Stimulated activated CD8-positive, alpha-beta memory T cell treated with anti-CD3 and anti-CD28 coated beads, Interleukin-12 subunit alpha, Interleukin-12 subunit beta, amount 100 ng/mL, for 1 hour (primary cell): ENCODE measurements around the gene TK1.

Source experiments
- DNase-seq: peaks from one replicate; pipeline ENCODE4 v3.0.0-alpha.2; 2020; ENCODE audit warnings: low read depth

Gene TK1

DNA sequence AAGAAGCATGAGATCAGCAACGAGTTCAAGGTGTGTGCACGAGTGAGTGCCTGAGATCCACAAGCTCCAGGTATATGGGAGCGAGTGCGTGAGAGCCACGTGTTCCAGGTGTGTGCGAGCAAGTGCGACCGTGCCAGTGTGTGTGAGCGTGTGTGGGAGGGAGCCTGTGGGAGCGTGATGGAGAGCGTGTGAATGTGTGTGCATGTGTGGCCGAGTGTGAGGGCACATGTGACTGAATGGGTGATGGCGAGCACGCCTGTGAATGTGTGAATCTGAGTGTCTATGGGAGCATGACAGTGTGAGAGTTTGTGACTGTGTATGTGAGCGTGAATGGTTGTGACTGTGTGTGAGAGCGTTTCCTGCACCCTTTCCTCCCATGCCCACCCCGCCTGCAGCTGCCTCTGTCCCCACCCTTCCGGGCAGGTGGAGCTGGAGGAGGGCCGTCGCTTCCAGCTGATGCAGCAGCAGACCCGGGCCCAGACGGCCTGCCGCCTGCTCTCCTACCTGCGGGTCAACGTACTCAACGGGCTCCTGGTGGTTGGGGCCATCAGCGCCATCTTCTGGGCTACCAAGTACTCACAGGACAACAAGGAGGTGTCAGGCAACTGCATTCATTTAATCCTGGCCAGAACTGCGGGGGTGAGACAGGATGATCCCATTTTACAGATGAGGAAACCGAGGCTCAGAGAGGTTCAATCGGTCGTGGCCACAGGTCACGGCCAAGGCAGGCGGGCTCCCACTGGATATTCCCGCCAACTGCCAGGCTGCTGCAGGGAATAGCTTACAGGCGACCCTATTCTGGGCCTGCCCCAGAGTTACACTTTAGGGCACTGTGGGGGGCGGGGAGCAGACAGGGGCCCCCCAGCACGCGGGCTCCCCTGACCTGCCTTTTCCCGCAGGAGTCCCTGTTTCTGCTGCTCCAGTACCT lies 52.6 kb downstream of the TK1 start:
- DNase-seq = peak; percentile 65

DNA sequence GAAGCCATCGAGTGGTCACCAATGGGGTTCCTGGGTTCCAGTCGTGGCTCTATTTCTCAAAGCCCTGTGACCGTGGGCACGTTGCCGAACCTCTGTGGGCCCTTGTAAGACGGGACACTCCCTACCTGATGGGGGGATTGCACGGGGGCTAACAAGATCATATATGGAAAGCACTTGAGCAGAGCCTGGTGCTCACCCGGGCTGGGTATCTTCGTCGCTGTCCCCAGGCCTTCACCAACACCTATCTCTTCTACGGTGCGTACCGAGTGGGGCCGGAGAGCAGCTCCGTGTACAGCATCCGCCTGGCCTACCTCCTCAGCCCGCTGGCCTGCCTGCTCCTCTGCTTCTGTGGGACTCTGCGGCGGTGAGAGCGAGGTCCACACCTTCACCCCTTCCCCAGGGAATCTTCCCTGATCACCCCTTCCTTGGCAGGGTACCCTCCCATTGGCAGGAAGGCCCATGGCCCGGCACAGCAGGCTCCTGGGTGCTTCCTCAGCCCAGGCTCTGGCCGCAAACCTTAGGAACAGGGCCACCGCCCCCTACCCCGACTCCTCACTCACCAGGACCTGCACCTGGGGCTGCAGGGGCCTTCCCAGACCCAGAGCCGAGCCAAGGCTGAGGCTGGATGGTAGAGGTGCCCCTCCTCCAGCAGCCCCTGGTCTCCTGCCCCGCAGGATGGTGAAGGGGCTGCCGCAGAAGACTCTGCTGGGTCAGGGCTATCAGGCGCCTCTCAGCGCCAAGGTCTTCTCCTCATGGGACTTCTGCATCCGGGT lies 53.5 kb downstream of the TK1 start:
- no peak for DNase-seq

DNA sequence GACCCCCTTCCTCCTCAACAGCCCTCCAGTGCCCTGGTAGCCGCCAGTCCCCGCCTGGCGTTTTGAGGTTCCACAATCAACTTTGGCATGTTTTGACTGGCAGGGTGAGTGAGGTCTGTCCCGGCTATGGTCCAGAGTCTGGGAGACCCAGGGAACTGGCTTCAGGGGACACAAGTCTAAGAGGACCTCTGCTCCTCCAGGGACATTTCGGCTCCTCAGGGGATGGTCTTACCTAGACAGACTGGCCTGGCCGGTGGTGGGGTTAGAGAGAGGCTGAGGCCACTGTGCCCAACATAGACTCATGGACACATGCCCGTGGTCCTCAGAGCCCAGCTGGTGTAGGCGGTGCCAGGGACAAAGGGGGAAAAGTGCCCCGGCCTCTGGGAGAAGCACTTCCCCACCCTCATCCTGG lies 54.1 kb downstream of the TK1 start:
- no peak for DNase-seq

DNA sequence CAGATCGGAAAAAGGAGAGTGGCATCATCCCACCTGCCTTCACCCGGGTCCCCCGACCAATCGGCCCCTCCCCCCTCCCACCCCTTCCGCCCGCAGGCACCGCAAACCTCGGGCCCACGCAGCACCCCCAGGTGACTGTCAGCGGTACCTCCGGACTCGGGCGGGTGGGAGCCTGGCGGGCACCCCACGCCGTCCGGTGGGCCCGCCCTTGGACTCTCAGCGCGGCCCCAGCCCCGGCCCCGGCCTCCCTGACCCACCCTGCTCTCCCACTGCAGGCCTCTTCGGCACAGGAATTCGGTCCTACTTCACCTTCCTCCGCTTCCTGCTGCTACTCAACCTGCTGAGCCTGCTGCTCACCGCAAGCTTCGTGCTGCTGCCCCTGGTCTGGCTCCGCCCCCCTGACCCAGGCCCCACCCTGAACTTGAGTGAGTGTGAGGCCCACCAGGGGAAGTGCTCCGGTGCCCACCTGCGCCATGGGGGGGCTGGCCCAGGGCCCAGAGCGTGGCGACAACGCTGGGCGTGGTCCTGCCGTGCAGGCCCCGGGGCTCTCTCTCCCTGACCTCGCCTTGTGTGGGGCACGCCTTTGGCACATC lies 54.7 kb downstream of the TK1 start:
- DNase-seq = no peak

DNA sequence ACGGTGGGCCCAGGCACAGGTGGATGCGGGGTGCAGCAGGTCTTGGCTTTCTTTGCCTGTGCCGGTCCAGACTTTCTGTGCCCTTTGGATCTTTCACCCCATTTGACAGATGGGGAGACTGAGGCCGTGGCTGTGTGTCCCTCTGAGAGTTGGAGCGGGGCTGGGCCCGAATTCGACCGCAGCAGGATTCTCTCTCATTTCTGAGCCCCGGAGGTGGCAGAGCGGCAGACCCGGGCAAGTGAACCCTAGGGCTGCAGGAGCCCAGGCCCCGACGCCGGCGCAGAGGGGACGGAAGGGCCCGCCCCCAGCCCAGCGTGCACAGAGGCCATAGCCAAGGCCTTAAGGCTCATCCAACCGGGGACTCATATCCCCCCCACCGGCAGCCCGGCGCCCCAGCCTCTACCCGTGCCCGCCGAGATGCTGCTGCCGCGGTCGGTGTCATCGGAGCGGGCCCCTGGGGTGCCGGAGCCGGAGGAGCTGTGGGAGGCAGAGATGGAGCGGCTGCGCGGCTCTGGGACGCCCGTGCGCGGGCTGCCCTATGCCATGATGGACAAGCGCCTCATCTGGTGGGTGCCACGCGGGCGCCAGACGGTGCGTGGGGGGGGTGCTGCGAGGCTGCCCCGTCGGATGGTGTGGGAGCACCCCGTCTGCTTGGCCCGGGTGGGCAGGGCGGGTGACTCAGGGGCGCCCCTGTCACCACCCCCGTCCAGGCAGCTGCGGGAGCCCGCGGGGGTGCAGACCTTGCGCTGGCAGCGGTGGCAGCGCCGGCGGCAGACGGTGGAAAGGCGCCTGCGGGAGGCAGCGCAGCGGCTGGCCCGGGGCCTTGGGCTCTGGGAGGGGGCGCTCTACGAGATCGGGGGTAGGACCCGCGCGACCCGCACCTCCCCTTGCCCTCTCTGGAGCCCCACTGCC lies 55.4 kb downstream of the TK1 start:
- no peak for DNase-seq

DNA sequence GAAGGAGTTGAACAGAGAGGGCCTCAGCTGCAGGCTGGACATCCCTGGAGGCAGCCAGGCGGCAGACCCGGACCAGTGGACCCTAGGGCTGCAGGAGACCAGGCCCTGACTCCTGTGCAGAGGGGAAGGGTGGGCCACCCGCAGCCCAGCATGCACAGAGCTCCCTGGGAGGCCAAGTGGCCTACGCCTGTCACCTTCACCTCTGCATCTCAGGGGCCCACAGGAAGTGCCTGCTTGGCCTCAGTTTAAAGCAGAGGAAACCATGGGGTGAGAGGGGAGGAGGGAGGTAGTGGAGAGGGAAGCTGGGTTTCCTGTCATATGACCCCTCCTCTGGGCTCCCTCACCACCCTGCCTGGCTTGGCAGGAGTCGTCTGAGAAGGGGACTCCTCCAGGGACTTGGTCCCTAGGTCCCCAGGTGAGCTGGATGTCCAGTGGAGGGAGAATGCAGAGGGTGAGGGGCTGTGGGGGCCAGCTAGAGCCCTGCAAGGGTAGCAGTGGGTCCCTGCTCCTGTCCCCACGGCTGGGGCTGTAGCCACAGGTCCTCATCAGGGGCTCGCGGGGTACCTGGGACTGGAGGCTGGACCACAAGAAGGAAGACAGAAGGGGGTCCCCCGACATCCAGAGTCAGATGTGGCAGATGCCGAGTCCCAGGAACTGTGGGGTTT lies 56.3 kb downstream of the TK1 start, which contains the start of gene TMC8:
Gene TMC8 (plus strand): TSS at position 335 of the 665 bp plus-strand sequence. CDS start 818 bp downstream, outside the sequence.
- peak; percentile 63 for DNase-seq

DNA sequence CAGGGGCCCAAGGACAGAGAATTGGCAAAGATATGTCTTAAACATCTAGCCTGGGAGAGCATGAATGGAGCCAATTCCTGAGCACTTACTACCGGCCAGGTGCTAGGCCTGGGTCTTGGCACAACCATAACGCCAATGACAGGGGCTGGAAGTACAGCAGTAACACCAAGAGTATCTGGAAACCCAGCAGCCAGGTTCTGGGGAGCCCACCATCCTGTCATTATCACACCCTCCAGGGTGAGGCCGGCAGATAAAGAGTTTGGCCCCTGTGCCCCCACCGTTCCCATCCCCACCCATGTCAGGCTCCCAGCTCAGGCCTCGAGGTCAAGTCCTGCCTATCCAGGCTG lies 56.8 kb downstream of the TK1 start:
- no peak for DNase-seq

DNA sequence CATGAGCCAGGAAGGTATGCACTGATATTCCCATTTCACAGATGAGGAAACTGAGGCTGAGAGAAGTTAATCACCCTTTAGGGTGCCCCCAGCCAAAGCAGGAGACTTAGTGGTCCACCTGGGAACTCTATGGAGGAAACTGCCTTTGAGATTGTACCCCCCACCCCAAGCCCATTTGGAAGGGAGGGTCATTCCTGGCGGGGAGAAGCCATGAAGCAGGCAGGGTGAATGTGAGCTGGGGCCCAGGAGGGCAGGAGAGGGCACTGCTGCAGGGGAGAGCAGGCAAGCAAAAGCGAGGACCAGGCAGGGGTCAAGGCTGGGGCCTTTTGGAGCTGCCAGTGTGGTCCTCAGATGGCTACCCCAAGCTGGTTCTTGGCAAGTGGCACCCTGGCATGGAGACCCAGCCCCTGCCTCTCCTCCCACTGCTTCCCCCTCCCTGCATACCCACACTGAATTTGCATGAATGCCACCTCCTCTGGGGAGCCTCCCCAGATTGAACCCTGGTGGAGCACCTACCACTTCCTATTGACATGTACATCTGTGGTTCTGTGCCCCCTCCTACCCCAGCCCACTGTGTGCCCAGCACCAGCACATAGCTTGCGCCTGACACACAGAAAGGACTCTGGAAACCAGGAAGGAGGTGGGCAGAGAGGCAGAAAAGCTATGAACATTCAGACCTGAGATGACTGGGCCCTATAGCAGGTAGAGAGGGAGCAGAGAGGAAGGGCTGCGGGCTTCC lies 57.3 kb downstream of the TK1 start:
- no peak for DNase-seq

DNA sequence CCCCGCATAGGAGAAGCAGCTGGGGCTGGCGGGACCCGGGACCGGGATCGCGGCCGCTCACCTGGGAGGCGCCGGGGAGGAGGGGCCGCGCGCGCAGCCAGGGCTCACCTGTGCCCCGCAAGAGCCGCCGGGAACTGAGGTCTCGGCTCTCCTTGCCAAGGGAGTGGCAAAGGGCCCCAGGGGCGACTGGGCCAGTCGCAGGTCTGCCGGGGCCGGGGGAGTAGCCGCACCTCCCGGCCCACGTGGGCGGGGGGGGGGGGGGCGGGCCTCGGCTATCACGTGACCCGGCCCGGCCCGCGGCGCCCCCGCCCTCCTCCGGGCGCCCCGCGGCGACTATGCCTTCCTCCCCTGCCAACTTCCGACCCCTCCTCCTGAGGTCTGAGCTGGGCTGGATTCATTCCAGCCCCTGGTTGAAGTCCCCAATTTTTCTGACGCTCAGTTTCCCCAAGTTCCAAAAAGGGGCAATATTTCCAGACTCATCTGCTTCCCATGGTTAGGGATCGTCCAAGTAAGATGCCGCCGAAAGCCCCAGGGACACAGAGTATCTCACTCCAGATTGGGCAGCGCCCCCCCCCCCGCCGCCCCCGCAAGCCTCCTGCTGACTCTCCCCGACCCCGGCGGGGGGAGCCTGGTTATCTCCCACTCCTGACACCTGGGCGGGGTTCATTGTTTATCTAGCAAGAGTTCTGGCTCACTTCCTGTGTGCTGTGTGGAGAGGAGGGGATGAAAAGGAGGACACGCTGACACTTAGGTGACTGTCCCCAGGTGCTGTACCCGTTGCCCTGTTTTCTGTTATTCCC lies 58.1 kb downstream of the TK1 start, which contains the start of gene TMC6:
Gene TMC6 (minus strand): TSS at position 205 of the 800 bp plus-strand sequence. CDS start 1,923 bp downstream, outside the sequence.
- no peak for DNase-seq

DNA sequence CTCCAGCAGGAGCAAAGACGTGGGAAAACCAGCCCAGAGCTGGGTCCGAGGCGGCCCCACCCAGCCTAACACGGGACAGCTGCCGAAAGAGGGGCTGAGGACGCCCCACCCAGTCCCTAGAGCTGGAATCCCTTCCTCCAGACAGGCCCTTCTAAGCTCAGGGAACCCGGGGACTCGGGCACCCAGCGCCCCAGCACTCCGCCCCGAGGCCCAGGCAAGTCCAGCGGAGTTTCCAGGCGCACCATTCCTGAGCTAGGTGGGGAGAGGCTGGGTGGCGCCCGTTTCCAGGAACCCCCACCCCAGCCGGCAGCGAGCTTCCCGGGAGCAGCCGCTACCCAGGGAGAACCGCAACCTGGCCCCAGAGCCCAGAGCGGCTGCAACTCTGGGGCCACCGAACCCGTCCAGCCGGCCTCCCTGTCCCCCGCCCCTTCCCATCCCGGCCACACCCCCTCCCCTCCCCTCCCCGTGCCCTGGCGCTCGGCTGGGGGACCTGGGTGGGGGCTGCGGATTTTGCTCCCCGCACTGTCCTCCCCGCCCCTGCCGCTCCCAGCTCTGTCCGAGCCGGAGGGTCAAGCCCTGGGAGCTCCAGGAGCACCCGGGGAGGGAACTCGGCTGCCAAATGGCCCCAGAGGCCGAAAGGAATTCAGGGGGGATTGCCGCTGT lies 58.8 kb downstream of the TK1 start:
- no peak for DNase-seq

DNA sequence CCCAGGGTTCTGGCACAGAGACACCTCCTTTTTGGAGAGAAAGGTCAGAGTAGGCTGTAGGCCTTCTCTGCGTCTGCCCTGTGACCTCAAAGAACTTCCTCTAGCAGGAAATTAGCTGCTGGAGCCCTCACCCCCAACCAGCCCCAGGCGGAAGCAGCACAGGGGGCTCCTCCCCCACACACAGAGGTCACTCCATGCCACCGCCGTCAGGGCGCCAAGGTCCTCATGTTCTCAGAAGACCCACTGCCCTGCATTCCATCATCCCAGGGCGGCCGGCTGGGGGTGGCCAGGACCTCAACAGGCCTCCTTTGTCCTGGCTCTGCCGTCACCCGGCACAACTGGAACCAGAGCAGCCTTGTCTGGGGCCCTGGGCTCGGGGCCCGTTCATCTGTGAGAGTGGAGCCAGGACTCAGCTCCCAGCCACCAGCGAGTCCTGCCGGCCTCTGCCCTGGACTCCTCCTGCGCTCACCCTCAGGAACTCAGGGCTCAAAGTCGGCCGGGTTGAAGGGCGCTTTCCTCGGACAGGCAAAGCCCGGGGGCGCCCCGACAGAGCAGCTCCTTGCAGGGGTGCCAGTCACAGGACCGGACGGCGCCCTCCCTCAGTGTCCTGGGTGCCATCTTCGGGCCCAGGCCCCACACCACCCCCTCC lies 59.5 kb downstream of the TK1 start:
- no peak for DNase-seq

DNA sequence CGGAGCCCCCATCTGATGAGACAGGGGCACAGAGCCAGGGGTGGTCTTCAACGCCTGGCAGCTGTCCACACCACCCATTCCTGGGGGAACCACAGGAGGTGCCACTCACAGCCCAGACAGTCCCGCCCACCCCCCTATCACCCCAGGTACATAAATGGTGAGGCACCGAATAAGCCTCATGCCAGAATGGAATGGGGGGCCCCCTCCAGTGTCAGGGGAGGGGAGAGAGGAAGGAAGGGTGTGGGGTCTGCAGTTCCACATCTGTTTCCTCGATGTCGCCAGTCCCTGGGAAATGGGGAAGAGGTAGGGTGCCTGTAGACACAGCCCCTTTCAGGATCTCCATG lies 60.0 kb downstream of the TK1 start:
- no peak for DNase-seq

DNA sequence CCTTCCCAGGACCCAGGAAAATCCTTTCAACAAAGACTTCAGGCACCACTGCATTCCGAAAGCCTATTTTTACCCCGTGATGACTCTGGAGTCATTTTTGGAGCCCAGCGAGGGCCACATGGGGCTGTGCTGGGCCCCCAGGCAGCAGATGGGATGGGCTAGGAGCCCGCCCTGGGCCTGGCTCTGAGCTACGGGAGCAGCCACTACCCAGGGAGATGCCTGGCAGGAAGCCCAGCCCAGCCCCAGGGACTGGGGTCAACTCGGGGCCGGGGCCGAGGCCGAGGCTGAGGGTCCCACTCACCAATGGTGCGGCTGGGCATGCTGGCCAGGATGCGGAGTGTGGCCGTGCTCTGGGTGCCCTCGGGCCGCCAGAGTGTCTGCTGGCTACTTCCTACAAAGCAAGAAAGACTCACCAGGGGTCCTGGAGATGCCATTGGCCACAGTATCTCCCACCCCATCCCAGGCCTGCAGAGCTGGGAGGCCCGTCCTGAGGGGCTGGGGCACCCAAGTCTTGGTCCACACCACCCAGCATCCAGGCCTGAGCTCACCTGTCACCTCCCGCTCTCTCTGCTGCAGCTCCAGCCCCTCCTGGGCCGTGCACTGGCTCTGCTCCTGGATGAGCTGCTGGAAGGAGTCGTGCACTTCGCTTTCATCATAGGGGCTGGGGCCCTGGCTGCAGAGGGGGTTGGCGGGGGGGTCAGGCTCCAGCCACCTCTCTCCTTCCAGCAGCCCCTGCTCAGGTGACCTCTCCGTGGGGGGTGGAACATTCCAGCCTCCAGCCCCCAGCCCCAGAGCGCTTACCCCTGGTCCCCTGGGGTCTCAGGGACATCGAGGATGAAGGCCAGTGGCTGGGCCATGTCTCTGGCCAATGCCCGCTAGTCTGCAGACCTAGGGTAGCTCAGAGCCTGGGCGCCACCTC lies 60.6 kb downstream of the TK1 start:
- no peak for DNase-seq

DNA sequence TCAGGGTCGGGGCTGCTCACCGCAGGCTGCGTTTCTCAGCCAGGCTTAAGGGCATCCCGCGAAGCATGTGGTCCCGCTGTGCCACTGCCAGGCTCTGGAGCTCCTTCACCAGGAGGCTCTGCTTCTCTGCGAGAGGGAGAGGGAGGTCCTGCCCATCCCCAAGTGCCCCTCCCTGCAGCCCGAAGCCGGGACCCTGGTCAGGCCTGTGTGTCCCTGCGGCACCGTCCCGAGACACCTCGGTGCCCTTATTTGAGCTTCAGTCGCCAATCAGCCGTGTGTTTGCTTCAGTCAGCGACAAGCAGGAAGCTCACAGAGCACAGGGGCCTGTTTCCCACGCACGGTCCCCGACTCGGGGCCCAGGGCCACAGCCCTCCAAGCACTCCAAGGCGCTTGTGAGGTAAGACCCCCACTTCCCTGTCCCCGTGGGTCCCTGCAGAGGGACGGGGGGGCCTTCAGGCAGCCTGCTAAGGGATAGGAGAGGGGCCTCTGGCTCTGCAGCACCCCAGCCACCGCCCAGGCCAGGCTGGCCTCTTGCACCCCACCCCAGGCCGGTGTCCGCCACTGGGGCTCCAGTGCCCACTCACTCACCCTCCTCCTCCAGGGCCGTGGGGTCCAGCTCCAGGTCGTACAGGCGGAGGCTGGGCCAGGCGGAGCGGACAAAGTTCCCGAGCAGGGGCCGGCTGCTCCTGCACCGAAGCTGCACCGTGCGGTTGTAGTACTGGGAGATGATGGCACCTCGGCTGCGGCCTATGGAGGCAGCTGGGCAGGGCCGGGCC lies 61.5 kb downstream of the TK1 start:
- DNase-seq = no peak

DNA sequence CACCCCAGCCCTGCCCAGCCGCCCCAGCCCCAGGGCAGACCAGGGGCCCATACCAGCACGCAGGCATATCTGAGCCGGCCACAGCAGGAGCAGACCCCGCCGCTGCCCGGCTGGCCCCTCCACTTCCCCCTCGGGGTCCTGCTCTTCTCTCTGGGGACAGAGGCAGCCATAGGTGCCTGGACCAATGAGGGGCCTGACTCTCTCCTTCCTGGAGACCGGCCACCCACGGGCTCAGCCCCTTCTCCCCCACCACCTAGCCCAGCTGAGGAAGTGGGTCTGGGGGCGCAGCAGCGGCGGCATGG lies 62.1 kb downstream of the TK1 start:
- DNase-seq = no peak
